Gastrocnemius medialis (tissue), 4 donors: Measurements from ENCODE around the gene UBR7. TPM values are rescaled to one million over a fixed set of nuclear protein-coding genes. Genes with fewer than 3 reads are reported as not detected.

Source experiments
- ATAC-seq, 2 donors: fragments of 150-250 bp; one replicate each; pipeline ENCODE4 v1.9.1; 2016
- DNase-seq, 2 donors: peaks; one replicate each; pipeline ENCODE4 v3.0.0-alpha.2; 2019
- H3K27ac ChIP-seq, 4 donors: fragments of 200-600 bp; sonication (generic); 1 replicate in 1 of 4; 2 replicates in 3 of 4; pipeline ENCODE4 v1.5.1; 2016 to 2018; ENCODE audit warnings: mild to moderate bottlenecking in 2 of 4, moderate library complexity in 1 of 4
- H3K27me3 ChIP-seq, 3 donors: fragments of 200-600 bp; sonication (generic) in 2 of 3; 1 replicate in 1 of 3; 2 replicates in 2 of 3; pipeline versions ENCODE4 v1.5.1 to v1.6.0; 2016 to 2019; ENCODE audit warnings: mild to moderate bottlenecking in 1 of 3, moderate library complexity in 1 of 3
- H3K36me3 ChIP-seq, 2 donors: fragments of 200-600 bp; sonication (generic) in 1 of 2; one replicate each; pipeline ENCODE4 v1.5.1; 2017 to 2018
- H3K4me1 ChIP-seq, 2 donors: fragments of 200-600 bp; sonication (generic) in 1 of 2; one replicate each; pipeline ENCODE4 v1.5.1; 2016 to 2017; ENCODE audit warnings: mild to moderate bottlenecking in 2 of 2
- H3K4me3 ChIP-seq, 4 donors: fragments of 200-600 bp; sonication (generic) in 3 of 4; 1 replicate in 1 of 4; 2 replicates in 3 of 4; pipeline ENCODE4 v1.5.1; 2016 to 2019; ENCODE audit warnings: mild to moderate bottlenecking in 2 of 4
- H3K9me3 ChIP-seq, 3 donors: fragments of 200-600 bp; sonication (generic) in 2 of 3; 1 replicate in 1 of 3; 2 replicates in 2 of 3; pipeline ENCODE4 v1.5.1; 2016 to 2019
- POLR2A ChIP-seq, 2 donors: fragments of 450-650 bp; IDR thresholded peaks; one replicate each; pipeline ENCODE4 v1.6.1; 2017; ENCODE audit warnings: antibody characterized with exemption in 2 of 2, mild to moderate bottlenecking in 2 of 2, moderate library complexity in 2 of 2
- in situ Hi-C, 4 donors: fragments of 200-750 bp; cut with MboI; loops; one replicate each; pipeline versions ENCODE4 v1.15.0 to v1.8.0; 2017; ENCODE audit warnings: low sequenced_read_pairs in 4 of 4
- intact Hi-C: fragments of 100-400 bp; cut with DNase I; formaldehyde crosslinking; loops from one replicate; pipeline ENCODE4 v1.15.1; 2023; ENCODE audit warnings: low total_unique reads
- total RNA-seq, 4 donors: library from RNA; depleted of rRNA; stranded (reverse); fragments of >200 nt; gene quantifications; one replicate each; pipeline versions ENCODE4 v1.1.0 to v1.2.3, GENCODE V29; 2016
- TF ChIP-seq, protein P1 (sequence below), 5 experiments: fragments of 450-650 bp in 3 of 5; fragments of 200-600 bp in 2 of 5; sonication (generic) in 2 of 5; IDR thresholded peaks in 4 of 5; conservative IDR thresholded peaks in 1 of 5; 1 replicate in 4 of 5; 2 replicates in 1 of 5; pipeline ENCODE4 v1.5.1; 2016 to 2019; ENCODE audit warnings: antibody characterized with exemption in 5 of 5, mild to moderate bottlenecking in 3 of 5, moderate library complexity in 3 of 5

Gene UBR7
- total RNA-seq, 4 donors from 2014 or later: 14.8 to 36.4 (median 27.4) TPM

DNA sequence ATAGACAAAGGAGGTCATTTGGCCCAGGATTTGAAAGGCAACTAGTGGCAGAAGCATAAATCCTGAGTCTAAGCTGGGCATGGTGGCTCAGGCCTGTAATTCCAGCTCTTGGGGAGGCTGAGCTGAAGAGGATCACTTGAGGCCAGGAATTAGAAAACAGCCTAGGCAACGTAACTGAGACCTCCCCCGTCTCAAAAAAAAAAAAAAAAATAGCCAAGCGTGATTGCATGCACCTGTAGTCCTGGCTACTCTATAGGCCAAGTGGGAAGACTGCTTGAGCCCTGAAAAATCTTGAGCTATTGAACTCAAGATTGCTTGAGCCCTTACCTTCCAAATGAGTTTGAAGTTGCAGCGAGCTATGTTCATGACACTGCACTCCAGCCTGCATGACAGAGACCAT is 8.0 kb upstream of the UBR7 start:
- DNase-seq (no peak), ATAC-seq (no peak)
- TF ChIP-seq POLR2A (IDR thresholded peaks at IDR 0.05): no peak
- TF ChIP-seq, protein P1, sequence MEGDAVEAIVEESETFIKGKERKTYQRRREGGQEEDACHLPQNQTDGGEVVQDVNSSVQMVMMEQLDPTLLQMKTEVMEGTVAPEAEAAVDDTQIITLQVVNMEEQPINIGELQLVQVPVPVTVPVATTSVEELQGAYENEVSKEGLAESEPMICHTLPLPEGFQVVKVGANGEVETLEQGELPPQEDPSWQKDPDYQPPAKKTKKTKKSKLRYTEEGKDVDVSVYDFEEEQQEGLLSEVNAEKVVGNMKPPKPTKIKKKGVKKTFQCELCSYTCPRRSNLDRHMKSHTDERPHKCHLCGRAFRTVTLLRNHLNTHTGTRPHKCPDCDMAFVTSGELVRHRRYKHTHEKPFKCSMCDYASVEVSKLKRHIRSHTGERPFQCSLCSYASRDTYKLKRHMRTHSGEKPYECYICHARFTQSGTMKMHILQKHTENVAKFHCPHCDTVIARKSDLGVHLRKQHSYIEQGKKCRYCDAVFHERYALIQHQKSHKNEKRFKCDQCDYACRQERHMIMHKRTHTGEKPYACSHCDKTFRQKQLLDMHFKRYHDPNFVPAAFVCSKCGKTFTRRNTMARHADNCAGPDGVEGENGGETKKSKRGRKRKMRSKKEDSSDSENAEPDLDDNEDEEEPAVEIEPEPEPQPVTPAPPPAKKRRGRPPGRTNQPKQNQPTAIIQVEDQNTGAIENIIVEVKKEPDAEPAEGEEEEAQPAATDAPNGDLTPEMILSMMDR (IDR thresholded peaks at IDR 0.05 in 4 of 5, conservative IDR thresholded peaks at IDR 0.05 in 1 of 5): no peak
- in situ Hi-C loops (no loop called here), intact Hi-C loops (no loop called here)
- peaks cover 13 to 17% of the 10 kb centered on the region in 2 donors for H3K4me1 ChIP-seq
- peak overlapping the region; percentile 26 to 66 (median 49) for H3K27ac ChIP-seq
- H3K36me3 ChIP-seq: no peaks in the 10 kb centered on the region
- no peak overlapping the region for H3K4me3 ChIP-seq
- H3K27me3 ChIP-seq: no peaks in the 10 kb centered on the region
- no peaks in the 10 kb centered on the region for H3K9me3 ChIP-seq

DNA sequence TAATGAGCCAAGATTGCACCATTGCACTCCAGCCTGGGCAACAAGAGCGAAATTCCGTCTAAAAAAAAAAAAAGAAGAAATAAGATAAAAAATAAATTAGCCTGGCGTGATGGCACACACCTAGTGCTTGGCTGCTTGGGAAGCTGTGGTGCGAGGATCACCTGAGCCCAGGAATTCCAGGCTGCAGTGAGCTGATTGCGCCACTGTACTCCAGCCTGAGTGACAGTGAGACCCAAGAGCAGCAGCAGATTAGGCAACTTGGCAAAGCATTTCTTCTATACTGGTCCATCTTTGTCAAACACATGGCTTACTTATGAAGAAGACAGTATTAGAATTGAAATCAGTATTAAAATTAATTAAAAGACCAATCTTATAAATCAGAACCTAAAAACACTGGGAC is 6.5 kb upstream of the UBR7 start:
- no peaks in the 10 kb centered on the region for H3K9me3 ChIP-seq
- H3K27me3 ChIP-seq: no peaks in the 10 kb centered on the region
- in situ Hi-C loops (loop anchor here in 1 of 4 donors (25.0 kb wide), 1 partner anchor 412 kb away; no protein-coding TSS in a partner anchor), intact Hi-C loops (no loop called here)
- H3K27ac ChIP-seq: peak overlapping the region in 1 of 4 donors; percentile 66
- DNase-seq: no peak
- H3K4me1 ChIP-seq: peaks cover 7 to 9% of the 10 kb centered on the region in 2 donors
- TF ChIP-seq POLR2A (IDR thresholded peaks at IDR 0.05): no peak
- TF ChIP-seq, protein P1 (IDR thresholded peaks at IDR 0.05 in 4 of 5, conservative IDR thresholded peaks at IDR 0.05 in 1 of 5): no peak
- ATAC-seq: peak; percentile 55 to 63
- no peak overlapping the region for H3K4me3 ChIP-seq
- no peaks in the 10 kb centered on the region for H3K36me3 ChIP-seq

DNA sequence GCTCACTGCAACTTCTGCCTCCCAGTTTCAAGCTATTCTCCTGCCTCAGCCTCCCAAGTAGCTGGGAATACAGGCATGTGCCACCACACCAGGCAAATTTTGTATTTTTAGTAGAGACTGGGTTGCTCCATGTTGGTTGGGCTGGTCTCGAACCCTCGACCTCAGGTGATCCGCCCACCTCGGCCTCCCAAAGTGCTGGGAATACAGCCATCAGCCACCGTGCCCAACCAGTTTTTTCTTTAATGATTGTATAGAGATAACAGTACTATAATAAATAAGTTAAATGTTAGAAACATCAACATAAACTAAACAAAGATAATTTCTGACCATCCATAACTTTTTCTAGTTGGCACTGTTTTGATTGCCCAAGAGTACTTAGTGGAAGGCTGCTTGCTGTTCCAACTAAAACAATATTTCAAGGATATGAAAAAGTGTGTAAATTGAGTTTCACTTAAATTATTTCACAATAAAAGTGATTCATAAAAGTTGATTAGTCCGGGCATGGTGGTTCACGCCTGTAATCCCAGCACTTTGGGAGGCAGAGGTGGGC is 5.8 kb upstream of the UBR7 start:
- no peak for TF ChIP-seq POLR2A (IDR thresholded peaks at IDR 0.05)
- TF ChIP-seq, protein P1 (IDR thresholded peaks at IDR 0.05 in 4 of 5, conservative IDR thresholded peaks at IDR 0.05 in 1 of 5): no peak
- Histone ChIP-seq H3K4me1 (peaks cover 6 to 12% of the 10 kb centered on the region in 2 donors), H3K9me3 (no peaks in the 10 kb centered on the region), H3K4me3 (no peak overlapping the region), H3K27ac (no peak overlapping the region), H3K36me3 (no peaks in the 10 kb centered on the region), H3K27me3 (no peaks in the 10 kb centered on the region)
- ATAC-seq (no peak), DNase-seq (no peak)
- in situ Hi-C loops: loop anchor here in 1 of 4 donors (25.0 kb wide), 1 partner anchor 411 kb away; no protein-coding TSS in a partner anchor
- intact Hi-C loops: no loop called here

DNA sequence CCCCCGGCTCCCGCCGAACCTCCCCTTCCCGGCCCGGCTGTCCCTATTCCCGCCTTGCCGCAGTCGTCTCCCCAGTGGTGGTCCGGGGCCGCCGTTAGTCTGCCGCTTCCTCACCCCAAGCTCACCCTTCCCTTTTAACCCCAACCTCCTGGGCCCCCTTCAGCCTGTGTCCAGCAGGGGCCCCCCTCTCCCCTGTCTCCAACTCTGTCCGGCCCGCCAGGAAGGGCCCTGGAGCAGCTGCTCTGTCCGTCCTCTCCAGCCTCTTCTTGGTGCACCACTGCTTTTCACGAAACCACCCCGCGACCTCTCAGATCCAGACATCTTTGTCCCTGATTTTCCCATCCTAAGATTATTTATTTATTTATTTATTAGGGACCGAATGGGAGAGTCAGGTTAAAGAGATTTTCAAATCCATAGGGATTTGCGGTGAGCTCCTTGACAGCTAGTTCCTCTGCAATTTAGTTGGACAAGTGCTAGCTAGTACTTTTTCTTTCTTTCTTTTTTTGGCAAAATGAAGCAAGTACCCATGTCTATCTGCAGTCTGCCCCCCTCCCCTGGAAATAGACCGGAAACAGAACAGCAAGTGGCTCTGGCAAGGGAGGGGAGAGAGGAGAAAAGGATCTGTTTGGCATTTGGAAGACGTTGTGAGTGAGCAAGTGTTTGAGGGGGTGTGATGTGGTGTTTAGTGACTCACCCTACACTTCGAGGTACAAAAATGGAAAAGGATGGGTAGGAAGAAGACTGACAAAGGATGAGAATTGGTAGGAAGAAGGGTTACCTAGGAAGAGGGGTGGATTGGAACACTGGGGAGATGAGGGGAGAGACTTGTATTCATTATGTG is 632 bp downstream of the UBR7 start:
- H3K4me3 ChIP-seq: peak overlapping the region; percentile 82 to 89 (median 87)
- peak in 1 of 2 donors; percentile 46 for DNase-seq
- intact Hi-C loops (loop anchor here (1.0 to 5.0 kb wide), 4 partner anchors 23 to 460 kb away; partner anchors contain the start of genes BTBD7, ITPK1, LGMN and MOAP1), in situ Hi-C loops (loop anchor here in 1 of 4 donors (25.0 kb wide), 1 partner anchor 405 kb away; no protein-coding TSS in a partner anchor)
- H3K36me3 ChIP-seq: peaks cover 0 to 28% of the 10 kb centered on the region in 2 donors
- ATAC-seq: peak; percentile 42 to 48
- no peak for TF ChIP-seq POLR2A (IDR thresholded peaks at IDR 0.05)
- TF ChIP-seq, protein P1 (IDR thresholded peaks at IDR 0.05 in 4 of 5, conservative IDR thresholded peaks at IDR 0.05 in 1 of 5): peak in 1 of 5 experiments; percentile 25
- H3K27me3 ChIP-seq: no peaks in the 10 kb centered on the region
- peak overlapping the region; percentile 85 to 96 (median 88) for H3K27ac ChIP-seq
- peaks cover 21 to 24% of the 10 kb centered on the region in 2 donors for H3K4me1 ChIP-seq
- no peaks in the 10 kb centered on the region for H3K9me3 ChIP-seq
